ENCODE results near the gene TYW1.
"Not testable (repeated sequence)": the region's sequence is repeated elsewhere in the genome, so short reads cannot be mapped to it uniquely, and the experiment has no call there.

TYW1 gene

GRCh38 chr7:66994691-66995049 lies 2.0 kb upstream of the TYW1 start:
- not testable (repeated sequence) for DNase-seq (ENCODE audit: insufficient read length, low spot score)
- peak; percentile 33 for FAIRE-seq

GRCh38 chr7:66995050-66995776 lies 1.4 kb upstream of the TYW1 start, which contains the start of gene SBDS:
Gene SBDS, minus strand, starts transcription at chr7:66995586. Its CDS starts 169 bp downstream, at chr7:66995417.
- FAIRE-seq (peak; percentile 36), DNase-seq (ENCODE audit: insufficient read length, low spot score) (peak; percentile 51)

GRCh38 chr7:67000601-67001258 lies 4.1 kb downstream of the TYW1 start:
- not testable (repeated sequence) for DNase-seq (ENCODE audit: insufficient read length, low spot score); FAIRE-seq

- DNase-seq (ENCODE audit: insufficient read length, low spot score) = not testable (repeated sequence)
These were observed 7.5 kb downstream of the TYW1 start for GRCh38 chr7:67004145-67004544.

GRCh38 chr7:67006965-67007364 lies 10.3 kb downstream of the TYW1 start:
- DNase-seq (ENCODE audit: insufficient read length, low spot score) (no peak), FAIRE-seq (no peak)

More at GRCh38 chr7:67004145-67004544, 7.5 kb downstream of the TYW1 start:
- not testable (repeated sequence) for FAIRE-seq

GRCh38 chr7:67008260-67008659 lies 11.6 kb downstream of the TYW1 start:
- FAIRE-seq = no peak
- DNase-seq (ENCODE audit: insufficient read length, low spot score) = no peak

GRCh38 chr7:67009677-67010076 lies 13.0 kb downstream of the TYW1 start:
- not testable (repeated sequence) for FAIRE-seq; DNase-seq (ENCODE audit: insufficient read length, low spot score)

- not testable (repeated sequence) for FAIRE-seq; DNase-seq (ENCODE audit: insufficient read length, low spot score)
These were observed 17.5 kb downstream of the TYW1 start for GRCh38 chr7:67014076-67014622.

- not testable (repeated sequence) for DNase-seq (ENCODE audit: insufficient read length, low spot score); FAIRE-seq
These were observed 21.3 kb downstream of the TYW1 start for GRCh38 chr7:67017971-67018370.

GRCh38 chr7:67018940-67019339 lies 22.3 kb downstream of the TYW1 start:
- no peak for FAIRE-seq
- no peak for DNase-seq (ENCODE audit: insufficient read length, low spot score)

GRCh38 chr7:67019562-67020390 lies 23.1 kb downstream of the TYW1 start:
- DNase-seq (ENCODE audit: insufficient read length, low spot score) = peak; percentile 44
- FAIRE-seq = no peak

GRCh38 chr7:67021260-67021659 lies 24.6 kb downstream of the TYW1 start:
- no peak for FAIRE-seq

GRCh38 chr7:67022511-67022910 lies 25.9 kb downstream of the TYW1 start:
- no peak for FAIRE-seq
- no peak for DNase-seq (ENCODE audit: insufficient read length, low spot score)

More at GRCh38 chr7:67021260-67021659, 24.6 kb downstream of the TYW1 start:
- DNase-seq (ENCODE audit: insufficient read length, low spot score) = no peak

- not testable (repeated sequence) for DNase-seq (ENCODE audit: insufficient read length, low spot score); FAIRE-seq
These were observed 28.8 kb downstream of the TYW1 start for GRCh38 chr7:67025459-67025858.

GRCh38 chr7:67031685-67032084 lies 35.1 kb downstream of the TYW1 start:
- FAIRE-seq; DNase-seq (ENCODE audit: insufficient read length, low spot score): not testable (repeated sequence)

GRCh38 chr7:67033251-67033650 lies 36.6 kb downstream of the TYW1 start:
- FAIRE-seq = no peak
- DNase-seq (ENCODE audit: insufficient read length, low spot score) = no peak

- not testable (repeated sequence) for FAIRE-seq; DNase-seq (ENCODE audit: insufficient read length, low spot score)
These were observed 40.1 kb downstream of the TYW1 start for GRCh38 chr7:67036432-67037395.

GRCh38 chr7:67040832-67041231 lies 44.2 kb downstream of the TYW1 start:
- not testable (repeated sequence) for FAIRE-seq; DNase-seq (ENCODE audit: insufficient read length, low spot score)

- not testable (repeated sequence) for FAIRE-seq; DNase-seq (ENCODE audit: insufficient read length, low spot score)
These were observed 46.3 kb downstream of the TYW1 start for GRCh38 chr7:67042781-67043558.
